ENCODE measurements around the gene IKZF2. TPM values are rescaled to one million over a fixed set of nuclear protein-coding genes. Genes with fewer than 3 reads are reported as not detected.

IKZF2 gene
- total RNA-seq, 1 experiment from 2014 or later = 3.0 TPM

GRCh38 chr2:213145715-213146242 is 5.6 kb downstream of the IKZF2 start:
- peaks cover 12 to 13% of the 10 kb centered on the region in 2 experiments for H3K4me1 Mint-ChIP-seq
- no peak for DNase-seq
- H3K27ac ChIP-seq (ENCODE audit: insufficient read length, low read depth, low read length) = no peak overlapping the region

More at GRCh38 chr2:213145715-213146242, 5.6 kb downstream of the IKZF2 start:
- Histone ChIP-seq H3K9me3 (ENCODE audit: control insufficient read depth, low read depth, low read length) (no peaks in the 10 kb centered on the region), H3K9ac (ENCODE audit: extremely low read depth, insufficient read length, low read length) (no peak overlapping the region), H3K18ac (ENCODE audit: insufficient read length, low read depth, low read length) (no peak overlapping the region), H3K4ac (ENCODE audit: low read depth, low read length) (no peak overlapping the region), H2AFZ (ENCODE audit: low read length) (no peak overlapping the region), H4K91ac (ENCODE audit: insufficient read length, low read depth, low read length) (no peak overlapping the region), H2BK5ac (ENCODE audit: insufficient read length, low read length) (no peak overlapping the region), H2BK120ac (ENCODE audit: low read depth, low read length, poor library complexity, severe bottlenecking) (no peak overlapping the region), H3K4me1 (ENCODE audit: insufficient read depth, low read length) (no peaks in the 10 kb centered on the region), H3K79me2 (ENCODE audit: insufficient read depth, low read length) (no peaks in the 10 kb centered on the region), H2BK15ac (ENCODE audit: low read depth, low read length) (no peak overlapping the region), H3K23ac (ENCODE audit: insufficient read length, low read depth, low read length) (no peak overlapping the region), H3K79me1 (ENCODE audit: insufficient read depth, low read depth, low read length, poor library complexity, severe bottlenecking) (no peaks in the 10 kb centered on the region), H3K14ac (ENCODE audit: insufficient read depth, low read length) (no peak overlapping the region), H3K27me3 (ENCODE audit: insufficient read depth, low read length) (no peaks in the 10 kb centered on the region), H3K4me2 (ENCODE audit: insufficient read depth, insufficient read length, low read length) (no peak overlapping the region), H3T11ph (ENCODE audit: low read length) (no peak overlapping the region), H2BK20ac (ENCODE audit: low read depth, low read length, poor library complexity, severe bottlenecking) (no peak overlapping the region), H3K23me2 (ENCODE audit: insufficient read length, low read depth, low read length, poor library complexity, severe bottlenecking) (no peaks in the 10 kb centered on the region), H3K56ac (ENCODE audit: insufficient read length, low read depth, low read length) (no peak overlapping the region), H4K5ac (ENCODE audit: insufficient read length, low read depth, low read length) (no peak overlapping the region), H2BK12ac (ENCODE audit: insufficient read length, low read depth, low read length) (no peak overlapping the region), H4K8ac (replicated peaks; ENCODE audit: insufficient read length, low read depth, low read length) (no peak overlapping the region), H4K20me1 (ENCODE audit: control insufficient read depth, insufficient read depth, insufficient read length) (no peaks in the 10 kb centered on the region), H2AK5ac (ENCODE audit: insufficient read length, low read length) (no peak overlapping the region)
- H3K36me3 Mint-ChIP-seq (ENCODE audit: insufficient read depth in 1 of 3, low read depth in 3 of 3) = no peaks in the 10 kb centered on the region
- H3K9me3 Mint-ChIP-seq = no peaks in the 10 kb centered on the region
- no peaks in the 10 kb centered on the region for H3K27me3 Mint-ChIP-seq (ENCODE audit: low read depth)
- WGBS (ENCODE audit: extremely low coverage, insufficient read length, low lambda C conversion rate) = no CpG with 5 or more reads among the region's 1 CpG
- H3K27ac Mint-ChIP-seq = no peak overlapping the region
- no peak for TF ChIP-seq CTCF (conservative IDR thresholded peaks at IDR 0.05)
- no peak overlapping the region for H3K4me3 Mint-ChIP-seq
